GM19397 (cell line): Measurements from ENCODE around the gene SLC22A4.
A peak's percentile ranks its signal among the peaks of the same experiment; 100 is the strongest.

Experiments
- ATAC-seq: cut with Tn5 transposase; IDR thresholded peaks from one replicate; pipeline ENCODE4 v1.9.1; 2021; ENCODE audit warnings: mild to moderate bottlenecking, moderate library complexity; ENCODE audit not compliant: unreplicated experiment

The SLC22A4 gene

GRCh38 chr5:132327252-132327955, 33.2 kb downstream of the SLC22A4 start:
- ATAC-seq: no peak

- no peak for ATAC-seq
These were observed 40.6 kb downstream of the SLC22A4 start for GRCh38 chr5:132334812-132335211.

GRCh38 chr5:132335402-132335801, 41.2 kb downstream of the SLC22A4 start:
- ATAC-seq: no peak

GRCh38 chr5:132339502-132339901, 45.3 kb downstream of the SLC22A4 start:
- no peak for ATAC-seq

- no peak for ATAC-seq
These were observed 48.3 kb downstream of the SLC22A4 start for GRCh38 chr5:132342291-132343180.

GRCh38 chr5:132344775-132345514, 50.8 kb downstream of the SLC22A4 start:
- no peak for ATAC-seq

- no peak for ATAC-seq
These were observed 59.3 kb downstream of the SLC22A4 start for GRCh38 chr5:132353486-132353995.

- no peak for ATAC-seq
These were observed 60.4 kb downstream of the SLC22A4 start for GRCh38 chr5:132354381-132355139.

GRCh38 chr5:132355140-132355765, 61.1 kb downstream of the SLC22A4 start:
- ATAC-seq: no peak

GRCh38 chr5:132358775-132359174, 64.6 kb downstream of the SLC22A4 start:
- ATAC-seq: no peak

GRCh38 chr5:132362086-132362485, 67.9 kb downstream of the SLC22A4 start:
- no peak for ATAC-seq

- ATAC-seq: no peak
These were observed 69.4 kb downstream of the SLC22A4 start for GRCh38 chr5:132363431-132364112.

- ATAC-seq: no peak
These were observed 70.1 kb downstream of the SLC22A4 start for GRCh38 chr5:132364319-132364718.

- no peak for ATAC-seq
These were observed 71.0 kb downstream of the SLC22A4 start for GRCh38 chr5:132365213-132365612.

GRCh38 chr5:132368186-132368585, 74.0 kb downstream of the SLC22A4 start:
- no peak for ATAC-seq

GRCh38 chr5:132369007-132369473, 74.8 kb downstream of the SLC22A4 start:
- no peak for ATAC-seq

- peak; percentile 92 for ATAC-seq
These were observed 75.4 kb downstream of the SLC22A4 start, which contains the start of gene SLC22A5 for GRCh38 chr5:132369474-132370180. Gene SLC22A5 (plus strand): TSS chr5:132369710. CDS start chr5:132369973, 263 bp downstream.

- no peak for ATAC-seq
These were observed 76.2 kb downstream of the SLC22A4 start for GRCh38 chr5:132370181-132370970.
